PC-9 (cell line): ENCODE measurements around the gene FAM81A.

Source experiments
- CTCF ChIP-seq: fragments of 200-600 bp; sonication (generic); conservative IDR thresholded peaks from 2 replicates; pipeline ENCODE4 v1.6.1; 2017; ENCODE audit warnings: mixed run types, antibody characterized with exemption, mild to moderate bottlenecking, moderate library complexity
- EZH2 ChIP-seq: fragments of 200-600 bp; sonication (generic); IDR thresholded peaks from 2 replicates; pipeline ENCODE4 v1.8.0; 2017; ENCODE audit warnings: antibody characterized with exemption, low read depth

- TF ChIP-seq CTCF: no peak
- no peak for TF ChIP-seq EZH2
Measured at GRCh38 chr15:59416816-59417215, 21.2 kb upstream of the FAM81A start.
